HG03378 (cell line): ENCODE results near the gene ADARB2.
"Not testable (repeated sequence)": the region's sequence is repeated elsewhere in the genome, so short reads cannot be mapped to it uniquely, and the experiment has no call there.

Experiments
- ATAC-seq: cut with Tn5 transposase; IDR thresholded peaks from one replicate; pipeline ENCODE4 v1.9.1; 2021; ENCODE audit warnings: mild to moderate bottlenecking, moderate library complexity; ENCODE audit not compliant: unreplicated experiment

ADARB2 gene

DNA sequence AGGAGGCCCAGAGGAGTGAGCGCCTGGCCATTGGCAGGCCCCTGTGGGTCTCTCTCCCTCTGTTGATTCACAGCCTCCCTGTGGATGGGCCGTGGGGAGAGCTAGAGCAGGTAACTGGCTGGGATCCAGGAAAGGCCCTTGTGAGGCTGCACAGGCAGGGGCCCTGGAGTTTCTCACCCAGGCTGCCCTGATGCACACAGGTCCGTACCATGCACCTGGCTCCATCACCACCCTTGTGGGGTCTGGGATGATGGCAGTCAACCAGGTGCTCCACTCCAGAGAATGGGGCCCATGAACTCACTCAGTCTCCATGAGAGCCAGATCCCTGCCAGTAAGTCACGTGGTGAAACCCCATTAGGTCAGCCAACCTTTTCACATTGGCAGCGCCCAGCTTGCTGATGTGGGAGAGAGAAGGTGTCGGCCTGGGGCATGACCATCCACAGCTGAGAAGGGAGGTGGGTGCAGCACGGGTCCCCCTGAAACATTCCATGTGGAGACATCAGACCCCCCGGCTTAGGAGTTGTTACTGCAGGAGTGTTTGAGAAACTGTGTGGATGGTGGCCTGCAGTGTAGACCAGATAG, 320.8 kb downstream of the ADARB2 start:
- no peak for ATAC-seq

DNA sequence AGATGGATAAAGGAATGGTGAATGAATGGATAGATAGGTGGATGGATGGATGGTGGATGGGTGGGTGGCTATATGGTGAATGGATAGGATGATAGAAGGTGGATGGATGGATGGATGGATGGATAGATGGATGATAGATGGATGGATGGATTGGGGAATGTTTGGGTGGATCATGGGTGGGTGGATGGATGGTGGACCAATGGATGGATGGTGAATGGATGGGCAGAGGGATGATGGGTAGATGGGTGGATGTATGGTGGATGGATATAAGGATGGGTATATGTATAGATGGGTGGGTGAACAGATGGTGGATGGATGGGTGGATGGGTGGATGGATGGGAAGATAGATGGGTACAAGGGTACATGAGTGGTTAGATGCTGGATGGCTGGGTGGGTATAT, 322.4 kb downstream of the ADARB2 start:
- ATAC-seq, result no peak

DNA sequence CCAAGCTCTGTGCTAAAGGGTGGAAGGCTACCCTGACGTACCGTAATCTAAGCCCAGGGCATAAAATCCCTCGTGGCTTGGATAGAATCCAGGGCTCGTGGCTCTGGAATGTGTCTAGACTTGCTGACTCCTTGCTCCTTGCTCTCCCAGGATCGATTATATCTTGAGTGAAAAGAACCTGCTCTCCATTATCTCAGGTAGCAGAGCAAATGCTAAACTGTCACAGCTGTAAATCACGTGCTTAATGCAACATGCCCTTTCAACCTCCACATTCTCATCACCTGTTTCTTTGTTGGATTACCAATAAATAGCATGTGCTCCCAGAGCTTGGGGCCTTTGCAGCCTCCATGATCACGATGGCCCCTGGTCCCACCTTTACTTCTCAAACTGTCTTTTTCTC, 323.0 kb downstream of the ADARB2 start:
- ATAC-seq, result not testable (repeated sequence)

DNA sequence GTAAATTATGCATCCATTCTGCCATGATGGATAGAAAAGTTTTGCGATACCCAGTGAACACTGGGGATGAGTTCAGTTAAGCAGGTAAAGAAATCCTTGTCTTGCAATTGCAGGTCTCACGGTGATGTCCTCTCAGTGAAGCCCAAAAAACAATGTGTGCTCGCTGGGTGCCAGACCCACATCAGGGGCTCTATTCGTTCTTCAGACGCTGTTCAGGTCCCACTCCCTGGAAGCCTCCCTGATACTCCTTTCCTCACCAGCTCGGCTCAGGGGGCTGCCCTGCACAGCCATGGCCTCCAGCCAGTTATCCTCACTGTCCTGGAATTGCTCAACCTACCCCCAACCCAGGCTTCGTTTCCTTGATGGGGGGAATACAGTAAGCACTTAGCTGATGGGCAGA, 323.5 kb downstream of the ADARB2 start:
- ATAC-seq, result no peak

DNA sequence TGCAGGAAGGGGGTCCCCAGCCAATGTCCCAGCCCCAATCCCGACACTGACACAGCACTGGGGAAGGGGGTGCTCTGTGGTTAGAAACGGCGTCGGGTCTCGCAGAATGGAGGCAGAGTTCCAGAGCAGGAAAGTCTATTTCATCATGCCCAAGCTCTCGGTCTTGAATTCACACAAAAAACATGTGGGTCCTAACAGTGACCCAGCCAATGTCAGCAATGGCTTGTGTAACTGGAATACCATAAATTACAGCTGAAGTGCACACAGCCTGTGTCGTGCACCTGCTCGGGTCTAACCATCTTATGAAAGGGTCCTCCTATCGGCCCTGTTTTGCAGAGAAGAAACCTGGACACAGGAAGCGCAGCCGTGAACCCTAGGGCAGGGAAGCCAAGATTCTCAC, 324.1 kb downstream of the ADARB2 start:
- ATAC-seq, result no peak

DNA sequence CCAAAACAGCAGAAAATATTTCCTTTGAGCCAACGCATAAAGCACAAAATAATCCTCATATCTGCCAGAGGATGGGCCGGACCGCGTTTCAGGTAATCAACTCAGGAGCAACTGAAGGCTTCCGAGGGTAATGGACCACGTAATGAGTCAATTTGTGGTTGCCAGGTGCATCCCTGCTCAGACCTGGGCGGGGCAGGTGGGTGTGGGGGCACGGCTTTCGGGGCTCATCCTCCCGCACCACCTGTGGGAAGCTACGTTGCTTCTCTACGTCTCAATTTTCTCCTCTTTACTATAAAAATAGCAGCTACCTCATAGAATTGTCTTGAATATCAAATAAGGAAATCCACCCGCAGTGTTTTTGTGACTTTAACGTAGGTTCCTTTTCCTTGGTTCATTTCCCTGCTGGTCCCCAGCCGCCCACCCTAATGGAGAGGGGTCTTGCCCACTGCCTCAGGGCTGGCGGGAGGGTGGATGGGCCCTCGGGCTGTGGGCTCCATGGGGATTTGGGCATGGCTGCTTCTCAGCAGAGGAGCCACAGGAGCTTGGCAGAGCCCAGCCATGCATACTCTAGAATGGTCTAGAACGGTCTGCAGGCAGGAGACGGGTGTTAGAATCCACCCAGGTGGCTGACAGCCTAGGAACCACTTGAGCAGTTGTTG, 324.7 kb downstream of the ADARB2 start:
- ATAC-seq, result no peak

DNA sequence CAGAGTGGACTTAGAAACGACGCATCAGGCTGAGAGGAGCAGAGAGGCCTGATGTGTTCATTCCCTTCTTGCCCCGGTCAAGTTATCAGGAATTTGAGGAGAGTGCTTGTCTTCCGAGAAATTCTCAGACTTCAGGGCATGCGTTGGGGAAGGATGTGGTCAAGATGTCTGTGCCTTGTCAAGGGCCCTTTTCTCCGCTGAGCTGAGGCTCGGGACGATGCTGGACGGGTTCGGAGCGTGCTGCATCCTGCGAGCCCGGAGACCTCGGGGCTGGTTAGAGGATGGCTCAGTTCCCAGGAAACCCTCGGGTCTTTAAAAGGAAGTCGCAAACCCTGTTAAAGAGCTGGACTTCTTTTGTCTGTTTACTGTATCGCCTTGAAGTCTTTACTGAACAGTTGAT, 325.4 kb downstream of the ADARB2 start:
- ATAC-seq, result no peak

DNA sequence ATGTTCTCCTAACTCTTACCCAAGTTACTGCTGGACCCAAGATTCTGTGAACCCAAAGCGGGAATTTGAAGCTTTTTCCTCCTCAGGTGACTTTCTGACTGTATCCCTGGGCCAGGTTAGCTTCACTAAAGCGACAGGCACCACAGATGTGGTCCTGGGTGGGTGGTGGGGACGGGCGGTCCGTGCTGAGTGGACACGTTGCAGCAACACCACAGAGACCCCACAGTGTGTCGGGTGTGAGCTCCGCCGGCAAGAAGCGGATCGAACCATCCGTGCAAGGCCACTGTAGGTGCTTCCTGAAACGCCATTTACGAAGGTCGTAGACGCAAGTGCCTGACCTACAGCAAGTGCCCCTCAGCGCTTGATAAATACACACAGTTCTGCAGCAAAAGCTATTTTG, 325.9 kb downstream of the ADARB2 start:
- no peak for ATAC-seq

DNA sequence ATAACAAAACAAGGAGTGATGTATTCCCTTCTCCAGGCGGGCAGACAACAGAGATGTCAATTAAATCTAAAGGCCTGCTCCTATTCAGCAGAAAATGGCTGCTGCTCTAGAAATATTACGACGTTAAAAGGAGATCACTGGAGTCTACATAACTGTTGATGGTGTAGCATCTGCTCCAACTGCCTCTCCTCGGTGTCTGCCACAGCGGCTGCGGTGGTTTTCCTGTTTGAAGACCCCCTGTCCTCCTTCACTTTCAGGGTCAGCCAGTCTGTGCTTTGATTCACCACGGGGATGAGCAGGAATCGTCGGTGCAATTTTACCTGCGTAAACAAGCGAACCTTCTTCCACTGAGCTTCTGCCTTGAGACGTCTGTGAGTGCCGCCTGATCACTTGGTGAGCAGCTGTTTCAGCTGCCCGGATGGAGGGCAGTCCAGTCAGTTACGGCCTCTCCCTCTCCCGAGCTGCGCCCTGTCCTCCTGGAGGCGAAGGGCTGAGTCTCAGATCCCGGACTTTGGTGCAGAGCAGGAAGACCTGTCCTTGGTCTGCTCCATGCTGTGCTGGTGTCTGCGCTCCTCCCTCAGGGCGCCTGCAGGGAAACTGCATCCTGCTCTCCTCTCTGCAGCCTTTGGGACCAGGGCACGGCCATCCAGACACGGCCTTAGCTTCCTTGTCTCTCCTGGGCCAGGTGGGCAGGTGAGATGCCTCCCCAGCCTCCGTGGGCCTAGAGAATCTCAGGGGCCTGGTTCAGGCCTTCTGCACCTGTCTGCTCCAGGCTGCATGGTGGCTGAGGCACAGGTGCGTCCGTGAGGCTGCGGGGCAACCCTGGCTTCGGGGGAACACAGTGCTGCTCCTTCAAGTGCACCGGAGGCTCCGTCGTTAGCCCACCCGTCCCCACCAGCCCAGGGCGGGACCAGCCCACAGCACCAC, 326.6 kb downstream of the ADARB2 start:
- ATAC-seq, result no peak

DNA sequence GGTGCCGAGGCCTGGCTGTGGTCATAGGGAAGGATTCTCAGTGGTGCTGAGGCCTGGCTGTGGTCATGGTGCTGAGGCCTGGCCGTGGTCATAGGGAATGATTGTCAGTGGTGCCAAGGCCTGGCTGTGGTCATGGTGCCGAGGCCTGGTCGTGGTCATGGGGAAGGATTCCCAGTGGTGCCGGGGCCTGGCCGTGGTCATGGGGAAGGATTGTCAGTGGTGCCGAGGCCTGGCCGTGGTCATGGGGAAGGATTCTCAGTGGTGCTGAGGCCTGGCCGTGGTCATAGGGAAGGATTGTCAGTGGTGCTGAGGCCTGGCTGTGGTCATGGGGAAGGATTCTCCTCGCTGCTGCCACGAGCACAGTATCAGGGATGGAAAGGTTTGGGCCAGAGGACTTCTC, 327.3 kb downstream of the ADARB2 start:
- ATAC-seq, result no peak

DNA sequence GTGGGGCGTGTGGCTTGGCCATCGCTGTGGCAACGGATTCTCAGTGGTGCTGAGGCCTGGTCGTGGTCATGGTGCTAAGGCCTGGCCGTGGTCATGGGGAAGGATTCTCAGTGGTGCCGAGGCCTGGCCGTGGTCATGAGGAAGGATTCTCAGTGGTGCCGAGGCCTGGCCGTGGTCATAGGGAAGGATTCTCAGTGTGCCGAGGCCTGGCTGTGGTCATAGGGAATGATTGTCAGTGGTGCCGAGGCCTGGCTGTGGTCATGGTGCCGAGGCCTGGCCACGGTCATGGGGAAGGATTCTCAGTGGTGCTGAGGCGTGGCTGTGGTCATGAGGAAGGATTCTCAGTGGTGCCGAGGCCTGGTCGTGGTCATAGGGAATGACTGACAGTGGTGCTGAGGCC, 327.9 kb downstream of the ADARB2 start:
- no peak for ATAC-seq

DNA sequence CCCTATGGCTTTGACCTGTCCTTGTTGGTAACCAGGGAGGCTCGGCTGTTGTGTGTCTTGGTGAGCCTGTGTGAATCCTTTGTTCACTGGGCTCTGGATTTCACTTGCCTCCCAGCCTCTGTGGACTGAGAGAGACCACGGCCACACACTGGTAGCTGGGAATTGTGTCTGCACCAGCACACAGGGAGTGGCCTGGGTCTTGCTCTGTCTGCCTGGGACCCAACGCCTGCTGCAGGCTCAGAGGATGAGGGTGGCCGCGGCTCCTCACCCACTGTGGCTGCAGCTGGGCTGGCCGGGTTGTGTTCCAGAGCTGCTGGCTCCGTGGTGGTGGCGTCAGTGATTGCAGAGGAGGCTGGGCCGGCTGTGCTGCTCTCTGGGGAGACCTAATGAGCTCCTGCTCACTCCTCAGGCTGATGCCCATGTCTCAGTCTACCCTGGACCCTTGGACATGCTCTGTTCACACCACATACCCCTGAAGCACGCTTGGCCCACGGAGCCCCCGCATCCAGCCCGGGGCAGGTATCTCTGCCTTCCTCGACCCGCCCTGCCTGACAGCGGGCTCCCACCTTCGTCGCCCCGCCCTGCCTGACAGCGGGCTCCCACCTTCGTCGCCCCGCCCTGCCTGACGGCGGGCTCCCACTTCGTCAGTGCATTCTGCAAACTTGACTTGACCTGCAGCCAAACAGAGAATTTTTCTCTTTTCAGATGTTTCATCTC, 328.5 kb downstream of the ADARB2 start:
- no peak for ATAC-seq

DNA sequence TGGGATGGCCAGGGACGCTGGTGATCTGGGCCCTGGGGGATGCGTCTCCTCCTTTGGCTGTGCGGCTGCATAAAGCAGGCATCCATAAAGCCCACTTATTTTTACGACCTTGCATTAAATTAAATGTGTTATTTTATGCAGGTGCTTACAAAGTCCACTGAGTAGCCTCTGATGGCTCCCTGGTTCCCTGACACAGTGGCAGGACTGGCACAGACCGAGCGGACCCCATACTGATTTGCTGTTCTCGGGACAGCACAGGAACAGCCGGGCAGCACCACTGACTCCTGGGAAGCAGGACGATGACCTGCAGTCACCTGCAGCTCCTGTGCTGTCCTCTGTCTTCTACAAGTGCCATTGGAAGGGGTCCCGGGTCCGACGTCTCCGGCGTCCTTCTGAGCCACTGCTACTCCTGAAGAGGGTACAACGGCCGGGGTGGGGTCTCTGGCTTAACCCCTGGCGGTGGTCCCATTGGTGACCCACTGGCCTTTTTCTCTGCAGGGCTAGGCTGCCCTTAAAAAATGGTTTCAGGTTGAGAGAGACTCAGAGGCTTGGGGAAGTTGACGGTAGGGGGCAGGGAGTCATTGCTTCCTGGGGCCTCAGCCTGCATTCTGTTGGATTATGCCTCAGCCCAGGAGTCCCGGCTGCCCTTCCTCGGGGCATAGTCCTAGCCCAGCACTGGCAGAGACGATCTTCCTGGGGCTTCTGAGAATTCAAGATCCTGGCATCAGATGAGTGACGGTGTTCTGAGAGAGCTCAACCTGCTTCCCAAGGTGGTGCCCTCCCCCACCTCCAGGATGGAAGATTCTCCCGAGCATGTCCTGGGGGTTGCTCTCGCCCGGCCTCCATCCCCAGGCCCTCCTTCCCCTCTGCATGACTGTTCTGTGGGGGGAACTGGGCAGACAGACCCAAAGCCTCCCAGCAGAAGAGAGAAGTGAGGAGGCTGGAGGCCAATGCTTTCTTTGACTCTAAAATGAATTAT, 330.1 kb downstream of the ADARB2 start:
- ATAC-seq, result no peak

DNA sequence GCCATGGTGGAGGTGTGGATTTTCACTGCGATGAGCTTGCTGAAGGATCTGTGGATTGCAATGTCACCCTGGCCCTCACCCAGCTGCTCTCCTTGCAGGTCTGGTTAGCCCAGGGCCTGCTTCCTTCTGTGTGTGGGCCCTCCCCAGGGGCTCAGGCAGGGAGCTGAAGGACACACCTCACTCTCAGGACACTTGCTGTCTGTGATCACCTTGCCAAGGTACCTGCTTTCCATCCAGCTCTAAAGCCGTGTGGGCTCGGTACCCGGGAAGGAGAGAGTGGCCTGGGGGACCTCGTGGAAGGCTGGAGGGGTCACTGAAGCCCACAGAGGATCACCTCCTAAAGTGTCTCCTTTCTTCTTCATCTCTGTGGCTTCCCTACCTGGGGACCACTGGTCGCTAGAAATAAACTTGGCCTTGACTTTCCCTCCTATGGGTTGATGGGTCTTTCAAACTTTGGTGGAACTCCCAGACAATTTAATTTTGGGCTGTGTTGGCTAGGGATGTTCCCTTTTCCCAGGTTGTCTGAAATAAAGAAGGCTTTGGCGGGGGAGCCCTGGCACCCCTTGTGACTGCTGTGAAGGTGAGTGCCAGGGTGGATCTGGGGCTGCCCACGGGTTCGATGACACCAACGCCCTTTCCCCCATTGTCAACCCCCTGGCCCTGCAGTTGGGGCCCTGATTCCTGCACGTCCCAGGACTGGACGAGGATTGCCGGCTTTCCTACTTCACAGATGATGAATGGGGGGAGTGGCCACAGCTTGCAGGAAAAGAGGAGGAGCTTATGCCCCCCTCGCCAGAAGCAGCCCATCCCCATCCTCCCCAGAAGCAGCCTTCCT, 331.0 kb downstream of the ADARB2 start:
- ATAC-seq, result no peak

DNA sequence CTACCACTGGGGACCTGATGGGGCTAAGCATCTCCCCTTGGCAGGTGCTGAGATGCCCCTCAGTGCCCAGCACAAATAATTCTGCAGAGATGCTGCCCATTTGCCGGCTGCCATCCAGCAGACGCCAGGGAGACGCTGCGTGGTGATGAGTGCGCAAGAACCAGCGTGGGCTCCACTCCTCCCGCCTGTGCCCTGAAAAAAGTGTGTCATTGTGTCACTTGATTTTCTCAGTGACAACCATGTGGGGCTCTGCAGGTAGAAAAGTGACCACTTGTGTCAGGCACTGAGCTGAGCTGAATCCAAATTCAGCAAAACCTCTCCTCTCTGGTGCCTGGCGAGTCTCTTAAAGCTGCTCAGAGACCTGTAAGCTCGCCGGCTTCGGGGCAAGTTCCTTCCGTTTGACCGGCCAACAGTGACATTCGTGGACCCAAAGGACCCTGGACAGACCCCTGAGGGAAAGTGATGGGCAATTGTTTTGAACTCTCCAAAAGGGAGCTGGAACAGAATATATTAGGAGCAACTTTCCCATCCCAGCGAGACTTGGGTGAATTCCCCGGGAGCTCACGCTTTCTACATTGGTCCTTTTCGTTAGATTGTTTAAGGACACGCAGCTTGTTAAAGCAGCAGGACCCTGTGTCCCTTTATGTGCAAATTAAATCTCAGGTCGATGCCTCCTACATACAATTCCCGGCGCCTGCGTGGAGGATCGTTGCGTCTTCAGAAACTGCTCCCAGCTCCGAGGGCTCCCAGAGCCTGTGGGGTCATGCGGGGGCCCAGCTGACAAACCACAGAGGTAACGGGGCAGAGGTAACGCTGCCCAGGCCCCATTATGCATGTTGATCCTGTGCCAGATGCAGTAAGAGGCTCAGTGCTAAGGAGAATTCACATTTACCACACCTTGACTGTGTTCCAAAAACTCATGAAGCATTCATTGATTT, 332.7 kb downstream of the ADARB2 start:
- ATAC-seq, result no peak

DNA sequence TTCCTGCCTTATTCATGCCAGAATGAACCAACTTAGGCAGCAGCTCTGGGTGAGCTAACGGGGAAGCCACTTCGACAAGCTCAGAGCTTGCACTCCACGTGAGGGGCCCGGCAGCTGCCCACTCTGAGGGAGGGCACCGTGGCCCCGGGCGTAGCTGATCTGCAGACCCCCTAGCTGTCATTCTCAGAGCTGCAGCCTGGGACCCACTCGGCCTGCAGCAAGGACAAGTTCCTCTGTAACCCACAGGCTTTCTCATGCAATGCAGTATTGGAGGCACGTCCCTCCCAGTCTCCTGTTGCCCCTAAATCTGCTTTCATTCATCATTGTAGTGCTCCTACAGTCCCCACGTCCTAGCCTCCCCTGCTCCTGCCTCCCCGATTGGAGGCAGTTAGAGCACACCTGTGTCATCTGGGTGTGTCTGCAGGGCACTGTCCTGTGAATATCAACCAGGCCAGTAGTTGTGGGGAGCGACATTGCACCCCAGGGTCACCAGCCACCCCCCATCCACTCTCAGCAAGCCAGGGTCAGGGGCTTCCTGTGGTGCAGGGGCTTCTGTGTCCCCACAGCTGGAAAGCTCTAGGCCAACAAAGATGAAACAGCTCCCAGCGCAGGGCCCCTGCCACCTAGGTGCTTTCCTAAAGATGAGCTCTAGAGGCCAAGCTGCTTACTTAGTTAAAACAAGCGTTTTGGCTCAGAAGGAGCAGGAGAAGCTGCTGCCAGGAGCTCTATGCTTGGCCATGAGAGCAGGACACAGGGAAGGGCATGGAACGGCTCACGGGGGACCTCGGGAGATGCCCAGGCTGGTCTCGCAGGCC, 333.6 kb downstream of the ADARB2 start:
- ATAC-seq, result no peak

DNA sequence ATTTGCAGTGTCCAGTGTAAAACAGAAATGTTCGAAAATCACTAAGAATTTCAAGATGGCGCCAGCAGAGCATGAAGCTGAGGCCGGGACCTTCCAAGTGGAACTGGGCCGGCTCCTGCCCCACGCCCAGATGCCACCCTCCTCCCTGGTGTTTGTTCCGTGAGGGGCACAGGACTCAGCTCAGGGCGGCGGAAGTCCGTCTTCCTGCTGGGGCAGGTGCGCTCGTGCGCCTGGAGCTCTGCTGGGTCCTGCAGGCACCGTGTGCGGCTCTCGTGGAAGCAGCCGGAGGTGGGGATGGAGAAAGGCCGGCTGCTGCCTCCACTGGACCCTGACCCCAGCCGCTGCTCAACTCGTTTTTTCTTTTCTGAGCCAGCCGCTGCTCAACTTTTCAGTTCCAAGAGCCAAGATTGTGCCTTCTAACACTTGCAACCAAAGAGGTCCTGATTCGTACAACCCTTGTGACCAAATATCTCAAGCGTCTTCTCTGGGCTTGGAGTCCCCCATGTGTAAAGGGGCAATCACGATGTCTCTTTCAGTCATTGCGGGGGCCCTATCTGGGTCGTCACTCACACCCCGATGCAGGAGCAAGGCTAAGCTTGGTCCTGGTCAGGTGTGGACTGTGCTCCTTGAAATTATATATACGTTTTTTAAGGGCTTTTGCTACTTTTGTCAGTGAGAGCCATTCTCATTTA, 334.4 kb downstream of the ADARB2 start:
- ATAC-seq, result no peak
